ENCODE results near the gene GALNT2. TPM values are rescaled to one million over a fixed set of nuclear protein-coding genes. Genes with fewer than 3 reads are reported as not detected.

GALNT2 gene
- polyA plus RNA-seq, 3 donors, result 19.6 to 25.6 (median 23.4) TPM

GRCh38 chr1:230264342-230264741, 197.3 kb downstream of the GALNT2 start:
- peaks cover 10% of the 10 kb centered on the region for H3K4me1 Mint-ChIP-seq
- Histone ChIP-seq H3K27ac (ENCODE audit: low read depth in 1 of 2, low read length in 2 of 2) (no peak overlapping the region), H3K4me2 (replicated peaks; ENCODE audit: extremely low read depth, low read length, poor library complexity, severe bottlenecking) (no peak overlapping the region), H3K36me3 (replicated peaks in 1 of 2; ENCODE audit: control insufficient read depth in 1 of 2, insufficient read depth in 2 of 2, low read length in 2 of 2) (peaks cover 61 to 83% of the 10 kb centered on the region in 2 donors), H3K9ac (ENCODE audit: insufficient read depth, low read length, poor library complexity, severe bottlenecking) (no peak overlapping the region), H3K79me2 (ENCODE audit: insufficient read depth, low read length) (no peaks in the 10 kb centered on the region), H2AFZ (ENCODE audit: insufficient read depth, low read depth, low read length, poor library complexity, severe bottlenecking) (no peak overlapping the region), H4K20me1 (ENCODE audit: insufficient read depth, low read length) (no peaks in the 10 kb centered on the region), H3K27me3 (ENCODE audit: control insufficient read depth in 2 of 2, insufficient read depth in 2 of 2, low read length in 2 of 2) (no peaks in the 10 kb centered on the region), H3K9me3 (replicated peaks in 1 of 2; ENCODE audit: control insufficient read depth in 1 of 2, insufficient read depth in 1 of 2, low read length in 2 of 2) (no peaks in the 10 kb centered on the region), H3K4me3 (replicated peaks in 1 of 3; ENCODE audit: low read depth in 2 of 3, low read length in 3 of 3) (no peak overlapping the region), H3K4me1 (ENCODE audit: control insufficient read depth in 1 of 2, insufficient read depth in 2 of 2, low read length in 2 of 2) (no peaks in the 10 kb centered on the region)
- TF ChIP-seq CTCF (IDR thresholded peaks at IDR 0.05), result no peak
- peaks cover 71 to 76% of the 10 kb centered on the region in 2 donors for H3K36me3 Mint-ChIP-seq
- 95% methylated on average over 7 of the region's 8 CpGs for WGBS (ENCODE audit: insufficient coverage)
- peaks cover 0 to 1% (median 0%) of the 10 kb centered on the region in 7 donors for H3K9me3 Mint-ChIP-seq
- no peak overlapping the region for H3K4me3 Mint-ChIP-seq
- H3K27me3 Mint-ChIP-seq (ENCODE audit: low read depth in 3 of 3), result peaks cover 0 to 1% (median 0%) of the 10 kb centered on the region in 3 donors
- intact Hi-C loops (cut with micrococcal nuclease), result no loop called here
- no peak for DNase-seq
- peak overlapping the region in 1 of 7 donors; percentile 68 for H3K27ac Mint-ChIP-seq

GRCh38 chr1:230265200-230266115, 198.4 kb downstream of the GALNT2 start:
- Mint-ChIP-seq H3K36me3 (peaks cover 65 to 77% of the 10 kb centered on the region in 2 donors), H3K27me3 (ENCODE audit: low read depth in 3 of 3) (peaks cover 0 to 1% (median 0%) of the 10 kb centered on the region in 3 donors), H3K4me3 (no peak overlapping the region), H3K4me1 (peaks cover 12% of the 10 kb centered on the region), H3K9me3 (no peaks in the 10 kb centered on the region), H3K27ac (peak overlapping the region in 2 of 7 donors; percentile 1 to 16)
- Histone ChIP-seq H3K4me2 (replicated peaks; ENCODE audit: extremely low read depth, low read length, poor library complexity, severe bottlenecking) (no peak overlapping the region), H2AFZ (ENCODE audit: insufficient read depth, low read depth, low read length, poor library complexity, severe bottlenecking) (no peak overlapping the region), H3K4me1 (ENCODE audit: control insufficient read depth in 1 of 2, insufficient read depth in 2 of 2, low read length in 2 of 2) (peaks cover 0 to 4% of the 10 kb centered on the region in 2 donors), H3K27ac (ENCODE audit: low read depth in 1 of 2, low read length in 2 of 2) (no peak overlapping the region), H3K36me3 (replicated peaks in 1 of 2; ENCODE audit: control insufficient read depth in 1 of 2, insufficient read depth in 2 of 2, low read length in 2 of 2) (peaks cover 61 to 81% of the 10 kb centered on the region in 2 donors), H3K4me3 (replicated peaks in 1 of 3; ENCODE audit: low read depth in 2 of 3, low read length in 3 of 3) (no peak overlapping the region), H3K9me3 (replicated peaks in 1 of 2; ENCODE audit: control insufficient read depth in 1 of 2, insufficient read depth in 1 of 2, low read length in 2 of 2) (no peaks in the 10 kb centered on the region), H3K9ac (ENCODE audit: insufficient read depth, low read length, poor library complexity, severe bottlenecking) (no peak overlapping the region), H3K79me2 (ENCODE audit: insufficient read depth, low read length) (no peaks in the 10 kb centered on the region), H3K27me3 (ENCODE audit: control insufficient read depth in 2 of 2, insufficient read depth in 2 of 2, low read length in 2 of 2) (no peaks in the 10 kb centered on the region), H4K20me1 (ENCODE audit: insufficient read depth, low read length) (no peaks in the 10 kb centered on the region)
- no peak for TF ChIP-seq CTCF (IDR thresholded peaks at IDR 0.05)
- WGBS (ENCODE audit: insufficient coverage), result 93% methylated on average over 9 of the region's 17 CpGs
- no peak for DNase-seq
- intact Hi-C loops (cut with micrococcal nuclease), result no loop called here

All from CD14-positive monocyte (primary cell).